Nephron (organoid): ENCODE data around the gene FIBCD1.

ENCODE experiments used
- H3K27ac Mint-ChIP-seq, 3 experiments: 2 replicates each; pipeline ENCODE4 v1.8.0; 2020; ENCODE audit warnings: mixed read lengths in 3 of 3, mild to moderate bottlenecking in 2 of 3, moderate library complexity in 1 of 3
- H3K27me3 Mint-ChIP-seq: 2 replicates; pipeline ENCODE4 v1.8.0; 2021; ENCODE audit warnings: low read depth, mild to moderate bottlenecking, moderate library complexity, mixed read lengths
- H3K36me3 Mint-ChIP-seq: 2 replicates; pipeline ENCODE4 v1.8.0; 2020; ENCODE audit warnings: low read depth, mixed read lengths
- H3K4me1 Mint-ChIP-seq: 2 replicates; pipeline ENCODE4 v1.8.0; 2020; ENCODE audit warnings: mixed read lengths
- H3K4me3 Mint-ChIP-seq, 3 experiments: 2 replicates each; pipeline ENCODE4 v1.8.0; 2020; ENCODE audit warnings: mild to moderate bottlenecking in 3 of 3, mixed read lengths in 3 of 3, moderate library complexity in 2 of 3
- H3K9me3 Mint-ChIP-seq: 2 replicates; pipeline ENCODE4 v1.8.0; 2020; ENCODE audit warnings: mixed read lengths
- CTCF ChIP-seq, 3 experiments: fragments of 200-600 bp; sonication (generic); IDR thresholded peaks; one replicate each; pipeline ENCODE4 v1.5.0; 2021; ENCODE audit warnings: antibody characterized with exemption in 3 of 3; ENCODE audit not compliant: unreplicated experiment in 3 of 3

Gene FIBCD1

GRCh38 chr9:130965680-130966079 lies 26.6 kb upstream of the FIBCD1 start:
- no peaks in the 10 kb centered on the region for H3K36me3 Mint-ChIP-seq
- H3K4me3 Mint-ChIP-seq = no peak overlapping the region
- no peak overlapping the region for H3K27ac Mint-ChIP-seq
- H3K27me3 Mint-ChIP-seq = peaks cover 24% of the 10 kb centered on the region
- no peaks in the 10 kb centered on the region for H3K4me1 Mint-ChIP-seq
- peaks cover 8% of the 10 kb centered on the region for H3K9me3 Mint-ChIP-seq
- TF ChIP-seq CTCF (IDR thresholded peaks at IDR 0.05; ENCODE audit: unreplicated experiment in 3 of 3) = no peak

GRCh38 chr9:130963916-130964315 lies 24.9 kb upstream of the FIBCD1 start:
- H3K27ac Mint-ChIP-seq = no peak overlapping the region
- peaks cover 1% of the 10 kb centered on the region for H3K36me3 Mint-ChIP-seq
- no peak overlapping the region for H3K4me3 Mint-ChIP-seq
- no peaks in the 10 kb centered on the region for H3K4me1 Mint-ChIP-seq
- peaks cover 11% of the 10 kb centered on the region for H3K9me3 Mint-ChIP-seq
- H3K27me3 Mint-ChIP-seq = peaks cover 30% of the 10 kb centered on the region
- TF ChIP-seq CTCF (IDR thresholded peaks at IDR 0.05; ENCODE audit: unreplicated experiment in 3 of 3) = no peak

- H3K9me3 Mint-ChIP-seq = peaks cover 14% of the 10 kb centered on the region
- no peak overlapping the region for H3K27ac Mint-ChIP-seq
- TF ChIP-seq CTCF (IDR thresholded peaks at IDR 0.05; ENCODE audit: unreplicated experiment in 3 of 3) = no peak
- H3K36me3 Mint-ChIP-seq = peaks cover 6% of the 10 kb centered on the region
- peaks cover 30% of the 10 kb centered on the region for H3K27me3 Mint-ChIP-seq
- H3K4me1 Mint-ChIP-seq = no peaks in the 10 kb centered on the region
- H3K4me3 Mint-ChIP-seq = no peak overlapping the region
Observed at GRCh38 chr9:130963337-130963908, 24.4 kb upstream of the FIBCD1 start.

GRCh38 chr9:130962418-130963316 lies 23.6 kb upstream of the FIBCD1 start:
- Mint-ChIP-seq H3K36me3 (peaks cover 6% of the 10 kb centered on the region), H3K4me3 (no peak overlapping the region), H3K4me1 (no peaks in the 10 kb centered on the region), H3K27me3 (peaks cover 33% of the 10 kb centered on the region), H3K9me3 (peaks cover 16% of the 10 kb centered on the region), H3K27ac (no peak overlapping the region)
- TF ChIP-seq CTCF (IDR thresholded peaks at IDR 0.05; ENCODE audit: unreplicated experiment in 3 of 3) = no peak

- Mint-ChIP-seq H3K4me3 (no peak overlapping the region), H3K36me3 (peaks cover 6% of the 10 kb centered on the region), H3K27me3 (peaks cover 25% of the 10 kb centered on the region), H3K4me1 (no peaks in the 10 kb centered on the region), H3K27ac (no peak overlapping the region), H3K9me3 (peaks cover 16% of the 10 kb centered on the region)
- no peak for TF ChIP-seq CTCF (IDR thresholded peaks at IDR 0.05; ENCODE audit: unreplicated experiment in 3 of 3)
Observed at GRCh38 chr9:130961511-130962300, 22.7 kb upstream of the FIBCD1 start.
